K562 (cell line): Measurements from ENCODE around the gene NNAT. TPM values are rescaled to one million over a fixed set of nuclear protein-coding genes. Genes with fewer than 3 reads are reported as not detected.

Experiments used
- CEBPG ChIP-seq, 3 experiments: fragments of 200-800 bp in 1 of 3; sonication (Bioruptor generic) in 1 of 3; sonication (generic) in 1 of 3; formaldehyde crosslinking in 1 of 3; IDR thresholded peaks in 2 of 3; conservative IDR thresholded peaks in 1 of 3; 2 replicates each; pipeline versions ENCODE4 v1.6.1 to v1.8.0; 2016 to 2022; ENCODE audit warnings: missing compliant biosample characterization in 2 of 3, missing genetic modification characterization in 2 of 3, mild to moderate bottlenecking in 1 of 3, missing genetic modification reagents in 1 of 3
- NUFIP1 ChIP-seq: fragments of 450-650 bp; IDR thresholded peaks from 2 replicates; pipeline ENCODE4 v1.6.1; 2018; ENCODE audit not compliant: partially characterized antibody
- REST ChIP-seq, 2 experiments: fragments of 450-650 bp; formaldehyde crosslinking in 1 of 2; IDR thresholded peaks; 2 replicates each; pipeline versions ENCODE4 v1.4.0 to v1.6.1; 2014 to 2020; ENCODE audit warnings: mild to moderate bottlenecking in 2 of 2, borderline replicate concordance in 1 of 2, low read depth in 1 of 2
- RREB1 ChIP-seq: fragments of 250-450 bp; sonication (Bioruptor Pico); IDR thresholded peaks from 2 replicates; pipeline ENCODE4 v1.4.0; 2020
- TBL1XR1 ChIP-seq, 2 experiments: IDR thresholded peaks; 2 replicates each; pipeline ENCODE4 v1.6.1; 2012; ENCODE audit warnings: improper control_type of control experiment in 2 of 2, low read length in 2 of 2, mild to moderate bottlenecking in 1 of 2
- ZFP1 ChIP-seq: fragments of 450-650 bp; formaldehyde crosslinking; IDR thresholded peaks from 2 replicates; pipeline ENCODE4 v1.4.0; 2020; ENCODE audit warnings: mild to moderate bottlenecking, mixed read lengths
- ZNF174 ChIP-seq: fragments of 250-450 bp; sonication (Bioruptor Pico); IDR thresholded peaks from 2 replicates; pipeline ENCODE4 v1.4.0; 2020; ENCODE audit warnings: mild to moderate bottlenecking
- ZNF740 ChIP-seq, 3 experiments: fragments of 200-800 bp in 1 of 3; sonication (Bioruptor generic) in 1 of 3; sonication (generic) in 1 of 3; formaldehyde crosslinking in 1 of 3; IDR thresholded peaks; 2 replicates each; pipeline versions ENCODE4 v1.6.1 to v1.8.0; 2016 to 2022; ENCODE audit warnings: mild to moderate bottlenecking in 2 of 3, missing compliant biosample characterization in 2 of 3, missing genetic modification characterization in 2 of 3, missing genetic modification reagents in 1 of 3
- polyA plus RNA-seq, 8 experiments: library from polyadenylated mRNA; depleted of rRNA in 4 of 8; stranded (reverse) in 5 of 8; unstranded in 3 of 8; fragments of >200 nt; fragmentation: Nextera tagmentation in 2 of 8; fragmentation: Illumina TruSeq in 1 of 8; extraction: Ambion mirVana in 2 of 8; extraction: Trizol in 1 of 8; gene quantifications; 2 replicates each; pipeline versions ENCODE4 v1.2.1 to v1.2.3, GENCODE V29; 2011 to 2014; ENCODE audit warnings: inconsistent platforms in 1 of 8, missing spikeins in 1 of 8
- total RNA-seq, 7 experiments: library from RNA; depleted of rRNA in 6 of 7; stranded (reverse); fragments of >200 nt in 6 of 7; fragmentation: Illumina TruSeq in 2 of 7; extraction: Trizol in 2 of 7; gene quantifications; 2 replicates each; pipeline versions ENCODE4 v1.2.1 to v1.2.3, GENCODE V29; 2011 to 2021; ENCODE audit warnings: low replicate concordance in 1 of 7
- TF ChIP-seq, protein P1 (sequence below): sonication (generic); formaldehyde crosslinking; IDR thresholded peaks from 2 replicates; pipeline ENCODE4 v1.8.0; 2022; ENCODE audit warnings: mild to moderate bottlenecking, missing genetic modification reagents

The NNAT gene
- total and polyA plus RNA-seq, 9 of the 15 experiments (the other 6 are each of a cell fraction or from before 2014, with no cell fraction given) = 0.13 TPM; not detected in 8

DNA sequence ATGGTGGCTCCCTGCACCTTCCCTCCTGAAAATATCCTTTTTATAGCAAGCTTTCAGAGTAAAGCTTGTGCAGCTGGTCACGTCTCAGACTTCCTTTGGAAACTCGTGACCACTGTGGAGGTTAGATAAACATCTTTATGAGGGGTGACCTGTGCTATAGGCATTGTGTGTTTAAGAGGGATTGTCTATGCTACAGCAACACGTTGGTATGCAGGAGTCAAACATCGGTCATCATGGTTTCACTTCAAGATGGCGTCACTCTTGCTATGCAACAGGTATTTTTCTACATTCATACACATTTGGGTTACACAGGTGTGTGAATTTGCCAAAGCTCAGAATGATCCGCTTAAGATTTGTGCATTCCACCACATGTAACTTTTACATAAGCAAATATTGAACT is 21.2 kb downstream of the NNAT start (continued):
- TF ChIP-seq RREB1 = peak; percentile 96
- no peak for TF ChIP-seq ZNF740 (CRISPR knock-in tag; IDR thresholded peaks at IDR 0.05)
- TF ChIP-seq ZNF740 (tag; IDR thresholded peaks at IDR 0.05) = peak in 1 of 2 experiments; percentile 50; a peak in 1 of 4 replicates
- no peak for TF ChIP-seq TBL1XR1 (IDR thresholded peaks at IDR 0.05; ENCODE audit: low read length in 2 of 2)
- 0 out of 2 replicates have a peak, but pooled peaks have one; percentile 22 for TF ChIP-seq ZNF174
- TF ChIP-seq CEBPG (CRISPR knock-in tag; IDR thresholded peaks at IDR 0.05) = no peak
- no peak for TF ChIP-seq CEBPG (tag; conservative IDR thresholded peaks at IDR 0.05 in 1 of 2, IDR thresholded peaks at IDR 0.05 in 1 of 2)
- peak; percentile 96 for TF ChIP-seq ZFP1 (CRISPR knock-in tag)
- TF ChIP-seq REST (IDR thresholded peaks at IDR 0.05; ENCODE audit: borderline replicate concordance) = no peak
- peak; percentile 79 for TF ChIP-seq REST (CRISPR knock-in tag; IDR thresholded peaks at IDR 0.05; ENCODE audit: low read depth)
- TF ChIP-seq, protein P1, sequence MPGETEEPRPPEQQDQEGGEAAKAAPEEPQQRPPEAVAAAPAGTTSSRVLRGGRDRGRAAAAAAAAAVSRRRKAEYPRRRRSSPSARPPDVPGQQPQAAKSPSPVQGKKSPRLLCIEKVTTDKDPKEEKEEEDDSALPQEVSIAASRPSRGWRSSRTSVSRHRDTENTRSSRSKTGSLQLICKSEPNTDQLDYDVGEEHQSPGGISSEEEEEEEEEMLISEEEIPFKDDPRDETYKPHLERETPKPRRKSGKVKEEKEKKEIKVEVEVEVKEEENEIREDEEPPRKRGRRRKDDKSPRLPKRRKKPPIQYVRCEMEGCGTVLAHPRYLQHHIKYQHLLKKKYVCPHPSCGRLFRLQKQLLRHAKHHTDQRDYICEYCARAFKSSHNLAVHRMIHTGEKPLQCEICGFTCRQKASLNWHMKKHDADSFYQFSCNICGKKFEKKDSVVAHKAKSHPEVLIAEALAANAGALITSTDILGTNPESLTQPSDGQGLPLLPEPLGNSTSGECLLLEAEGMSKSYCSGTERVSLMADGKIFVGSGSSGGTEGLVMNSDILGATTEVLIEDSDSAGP = no peak
- TF ChIP-seq NUFIP1 = no peak
